Central memory CD8-positive, alpha-beta T cell (primary cell): ENCODE data around the gene PRKD1.
"Not testable (repeated sequence)": the region's sequence is repeated elsewhere in the genome, so short reads cannot be mapped to it uniquely, and the experiment has no call there.

Source experiments
- ATAC-seq: fragments of 150-1000 bp; cut with Tn5 transposase; replicated peaks from 2 replicates; pipeline ENCODE4 v1.10.0; 2022; ENCODE audit warnings: mild to moderate bottlenecking, moderate FRiP score, moderate number of reproducible peaks; ENCODE audit not compliant: poor library complexity, severe bottlenecking; ENCODE audit errors: extremely low read depth
- DNase-seq, 2 donors: peaks; one replicate each; pipeline ENCODE4 v3.0.0; 2021; ENCODE audit warnings: low spot score in 2 of 2
- H3K27ac Mint-ChIP-seq: one replicate; pipeline ENCODE4 v1.8.0; 2022; ENCODE audit warnings: low read depth, mild to moderate bottlenecking, moderate library complexity, mixed read lengths
- H3K27me3 Mint-ChIP-seq: one replicate; pipeline ENCODE4 v1.8.0; 2022; ENCODE audit warnings: mixed read lengths
- H3K36me3 Mint-ChIP-seq: one replicate; pipeline ENCODE4 v1.8.0; 2022; ENCODE audit warnings: mild to moderate bottlenecking, moderate library complexity, mixed read lengths; ENCODE audit not compliant: insufficient read depth
- H3K4me1 Mint-ChIP-seq: one replicate; pipeline ENCODE4 v1.8.0; 2022; ENCODE audit warnings: mixed read lengths
- H3K4me3 Mint-ChIP-seq: one replicate; pipeline ENCODE4 v1.8.0; 2022; ENCODE audit warnings: mild to moderate bottlenecking, moderate library complexity, mixed read lengths
- H3K9me3 Mint-ChIP-seq: one replicate; pipeline ENCODE4 v1.8.0; 2022; ENCODE audit warnings: mixed read lengths

The PRKD1 gene

GRCh38 chr14:29799464-29800095, 128.1 kb downstream of the PRKD1 start:
- no peak overlapping the region for H3K27ac Mint-ChIP-seq
- no peak overlapping the region for H3K4me3 Mint-ChIP-seq
- ATAC-seq (no peak), DNase-seq (no peak)
- H3K36me3 Mint-ChIP-seq = no peaks in the 10 kb centered on the region
- no peaks in the 10 kb centered on the region for H3K4me1 Mint-ChIP-seq
- no peaks in the 10 kb centered on the region for H3K27me3 Mint-ChIP-seq
- H3K9me3 Mint-ChIP-seq = peaks cover 12% of the 10 kb centered on the region

DNA sequence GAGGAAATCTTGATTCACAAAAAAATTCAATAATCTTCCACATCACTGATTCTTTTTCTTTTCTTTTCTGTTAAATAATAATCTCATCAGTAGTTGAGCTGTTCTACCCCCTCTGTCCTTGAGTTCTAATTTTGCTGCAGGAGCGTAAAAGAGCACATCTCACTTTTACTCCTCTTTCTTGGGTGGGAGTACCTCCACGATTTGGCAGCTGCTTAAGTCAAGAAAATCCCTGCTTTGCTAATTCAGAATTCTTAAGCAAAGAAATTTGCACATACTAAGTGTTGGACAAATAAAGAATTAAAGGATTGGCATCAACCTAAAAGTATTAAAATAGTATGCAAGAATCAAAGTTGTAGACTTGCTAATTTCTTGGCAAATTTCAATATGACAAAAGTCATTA, 128.8 kb downstream of the PRKD1 start:
- Mint-ChIP-seq H3K27ac (no peak overlapping the region), H3K4me1 (no peaks in the 10 kb centered on the region), H3K9me3 (peaks cover 12% of the 10 kb centered on the region), H3K4me3 (no peak overlapping the region), H3K36me3 (no peaks in the 10 kb centered on the region), H3K27me3 (no peaks in the 10 kb centered on the region)
- no peak for DNase-seq
- ATAC-seq = no peak

DNA sequence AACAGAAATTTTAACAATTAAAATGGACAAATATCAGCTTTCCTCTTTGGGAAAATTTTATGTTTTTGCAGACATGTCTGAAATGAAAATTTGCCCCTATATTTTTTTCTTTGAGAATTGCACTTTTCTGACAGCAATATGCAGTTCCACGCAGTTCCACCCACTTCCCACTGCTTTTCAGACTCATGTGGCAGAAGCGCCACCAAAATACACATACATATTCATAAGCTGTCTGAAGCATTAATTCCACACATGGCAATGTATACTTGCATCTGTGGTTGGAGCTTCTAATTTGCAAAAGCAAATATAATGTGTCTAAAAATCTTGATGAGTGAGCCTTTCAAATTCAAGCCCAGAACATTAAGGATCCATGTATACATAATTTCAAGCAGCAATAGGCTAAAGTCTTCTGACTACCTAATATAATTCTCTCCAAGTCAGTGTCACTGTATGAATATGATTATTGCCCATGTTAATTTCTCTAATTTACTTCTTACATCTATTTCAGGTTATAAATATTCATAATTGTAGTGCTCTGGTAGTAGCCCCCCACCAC, 129.5 kb downstream of the PRKD1 start:
- ATAC-seq (no peak), DNase-seq (no peak)
- H3K36me3 Mint-ChIP-seq = no peaks in the 10 kb centered on the region
- no peaks in the 10 kb centered on the region for H3K4me1 Mint-ChIP-seq
- no peak overlapping the region for H3K4me3 Mint-ChIP-seq
- no peaks in the 10 kb centered on the region for H3K27me3 Mint-ChIP-seq
- H3K9me3 Mint-ChIP-seq = peaks cover 12% of the 10 kb centered on the region
- no peak overlapping the region for H3K27ac Mint-ChIP-seq

- H3K27ac Mint-ChIP-seq = no peak overlapping the region
- peaks cover 9% of the 10 kb centered on the region for H3K9me3 Mint-ChIP-seq
- no peak for ATAC-seq
Measured at GRCh38 chr14:29796853-29797252, 130.8 kb downstream of the PRKD1 start.

DNA sequence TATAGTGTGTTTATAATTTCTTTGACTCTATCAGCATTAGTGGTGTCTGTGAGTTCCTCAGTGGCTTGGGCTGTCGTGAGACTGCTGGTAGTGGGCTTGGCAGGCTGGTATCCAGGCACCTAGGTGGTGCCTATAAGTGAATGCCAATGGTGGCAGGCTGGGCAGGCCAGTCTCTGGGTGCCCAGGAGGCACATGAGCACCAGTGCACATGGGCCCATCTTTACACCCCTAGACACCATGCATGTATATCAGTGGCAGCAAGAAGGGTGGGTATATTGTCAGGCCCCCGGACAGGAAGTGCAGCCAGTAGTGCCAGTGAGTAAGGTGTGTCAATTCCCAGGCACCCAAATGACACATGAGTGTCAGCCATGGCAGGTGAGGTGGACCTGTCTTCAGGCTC, 138.2 kb downstream of the PRKD1 start:
- DNase-seq (no peak), ATAC-seq (no peak)
- Mint-ChIP-seq H3K4me3 (no peak overlapping the region), H3K9me3 (peaks cover 19% of the 10 kb centered on the region), H3K27ac (no peak overlapping the region), H3K27me3 (no peaks in the 10 kb centered on the region), H3K4me1 (no peaks in the 10 kb centered on the region), H3K36me3 (no peaks in the 10 kb centered on the region)

More at GRCh38 chr14:29796853-29797252, 130.8 kb downstream of the PRKD1 start:
- Mint-ChIP-seq H3K36me3 (no peaks in the 10 kb centered on the region), H3K4me3 (no peak overlapping the region), H3K4me1 (no peaks in the 10 kb centered on the region), H3K27me3 (no peaks in the 10 kb centered on the region)
- DNase-seq = no peak

DNA sequence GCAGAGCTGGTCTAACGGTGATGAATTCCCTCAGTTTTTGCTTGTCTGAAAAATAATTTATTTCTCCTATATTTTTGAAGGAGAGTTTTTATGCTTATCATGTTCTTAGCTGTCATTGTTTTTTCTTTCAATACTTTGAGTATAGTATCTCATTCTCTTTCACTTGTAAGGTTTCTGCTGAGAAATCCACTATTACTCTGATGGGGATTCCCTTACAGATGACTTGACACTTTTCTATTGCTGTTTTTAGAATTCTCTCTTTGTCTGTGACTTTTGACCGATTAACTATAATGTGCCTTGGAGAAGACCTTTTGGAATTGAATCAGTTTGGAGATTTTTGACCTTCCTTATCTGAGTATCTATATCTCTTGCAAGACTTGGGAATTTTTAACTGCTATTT, 139.6 kb downstream of the PRKD1 start:
- Mint-ChIP-seq H3K9me3 (peaks cover 19% of the 10 kb centered on the region), H3K27me3 (no peaks in the 10 kb centered on the region), H3K4me1 (no peaks in the 10 kb centered on the region), H3K27ac (no peak overlapping the region), H3K4me3 (no peak overlapping the region), H3K36me3 (no peaks in the 10 kb centered on the region)
- DNase-seq = no peak
- ATAC-seq = no peak

- Mint-ChIP-seq H3K9me3 (peaks cover 20% of the 10 kb centered on the region), H3K4me1 (no peaks in the 10 kb centered on the region), H3K36me3 (no peaks in the 10 kb centered on the region), H3K4me3 (no peak overlapping the region), H3K27me3 (no peaks in the 10 kb centered on the region), H3K27ac (no peak overlapping the region)
- ATAC-seq (no peak), DNase-seq (no peak)
Measured at GRCh38 chr14:29783556-29783955, 144.1 kb downstream of the PRKD1 start.

DNA sequence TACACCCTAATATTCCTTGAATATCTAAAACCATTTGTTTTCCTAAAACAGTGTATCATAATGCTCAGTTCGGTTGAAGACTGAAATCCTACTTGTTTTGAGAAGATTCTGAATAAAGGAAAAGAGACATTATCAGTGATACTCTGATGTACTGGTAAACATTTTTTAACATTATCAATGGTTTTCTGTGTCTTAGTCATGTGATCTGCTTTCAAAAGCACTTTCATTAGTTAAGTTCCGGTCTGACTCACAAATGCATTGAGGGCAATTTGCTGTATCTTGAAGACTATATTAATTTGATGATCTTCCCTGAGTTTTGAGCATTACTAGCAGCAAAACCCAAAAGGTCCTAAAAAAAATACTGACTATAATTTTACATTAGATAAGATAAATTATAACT, 145.6 kb downstream of the PRKD1 start:
- no peaks in the 10 kb centered on the region for H3K36me3 Mint-ChIP-seq
- peaks cover 23% of the 10 kb centered on the region for H3K9me3 Mint-ChIP-seq
- no peak for ATAC-seq
- H3K27ac Mint-ChIP-seq = no peak overlapping the region
- no peak for DNase-seq
- H3K27me3 Mint-ChIP-seq = no peaks in the 10 kb centered on the region
- H3K4me1 Mint-ChIP-seq = no peaks in the 10 kb centered on the region
- no peak overlapping the region for H3K4me3 Mint-ChIP-seq

DNA sequence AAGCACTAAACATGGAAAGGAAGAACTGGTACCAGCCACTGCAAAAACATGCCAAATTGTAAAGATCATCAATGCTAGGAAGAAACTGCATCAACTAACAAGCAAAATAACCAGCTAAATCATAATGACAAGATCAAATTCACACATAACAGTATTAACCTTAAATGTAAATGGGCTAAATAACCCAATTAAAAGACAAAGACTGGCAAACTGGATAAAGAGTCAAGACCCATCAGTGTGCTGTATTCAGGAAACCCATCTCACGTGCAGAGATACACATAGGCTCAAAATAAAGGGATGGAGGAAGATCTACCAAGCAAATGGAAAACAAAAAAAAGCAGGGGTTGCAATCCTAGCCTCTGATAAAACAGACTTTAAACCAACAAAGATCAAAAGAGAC, 150.5 kb downstream of the PRKD1 start:
- not testable (repeated sequence) for ATAC-seq, H3K36me3 Mint-ChIP-seq, H3K27me3 Mint-ChIP-seq

DNA sequence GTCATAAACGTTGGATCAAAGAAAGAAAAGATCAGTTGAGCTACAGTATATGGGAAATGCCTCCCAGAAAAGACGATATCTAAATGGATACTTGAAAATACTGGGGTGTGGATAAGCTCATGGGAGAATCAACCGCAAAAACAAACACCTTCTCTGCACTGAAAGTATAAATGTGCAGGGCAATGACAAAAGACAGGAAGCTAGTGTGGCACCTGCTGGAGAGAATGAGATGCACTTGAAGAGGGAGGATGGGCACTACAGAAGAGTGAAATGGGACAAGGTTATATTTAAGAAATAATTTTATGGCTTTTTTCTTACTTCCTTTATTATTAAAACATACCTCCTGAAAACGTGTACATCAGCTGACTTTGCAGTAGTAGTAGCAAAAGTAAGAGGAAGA, 153.7 kb downstream of the PRKD1 start:
- ATAC-seq (no peak), DNase-seq (no peak)
- Mint-ChIP-seq H3K4me1 (no peaks in the 10 kb centered on the region), H3K36me3 (no peaks in the 10 kb centered on the region), H3K27me3 (no peaks in the 10 kb centered on the region), H3K4me3 (no peak overlapping the region), H3K27ac (no peak overlapping the region), H3K9me3 (peaks cover 46% of the 10 kb centered on the region)

More for the DNA sequence above, 150.5 kb downstream of the PRKD1 start:
- DNase-seq, H3K27ac Mint-ChIP-seq, H3K4me1 Mint-ChIP-seq, H3K4me3 Mint-ChIP-seq: not testable (repeated sequence)
- H3K9me3 Mint-ChIP-seq = peaks cover 29% of the 10 kb centered on the region

- no peaks in the 10 kb centered on the region for H3K27me3 Mint-ChIP-seq
- no peak for DNase-seq
- H3K27ac Mint-ChIP-seq = no peak overlapping the region
- peaks cover 27% of the 10 kb centered on the region for H3K9me3 Mint-ChIP-seq
- ATAC-seq = no peak
- no peaks in the 10 kb centered on the region for H3K36me3 Mint-ChIP-seq
- no peak overlapping the region for H3K4me3 Mint-ChIP-seq
- H3K4me1 Mint-ChIP-seq = no peaks in the 10 kb centered on the region
Measured at GRCh38 chr14:29763342-29763858, 164.2 kb downstream of the PRKD1 start.

DNA sequence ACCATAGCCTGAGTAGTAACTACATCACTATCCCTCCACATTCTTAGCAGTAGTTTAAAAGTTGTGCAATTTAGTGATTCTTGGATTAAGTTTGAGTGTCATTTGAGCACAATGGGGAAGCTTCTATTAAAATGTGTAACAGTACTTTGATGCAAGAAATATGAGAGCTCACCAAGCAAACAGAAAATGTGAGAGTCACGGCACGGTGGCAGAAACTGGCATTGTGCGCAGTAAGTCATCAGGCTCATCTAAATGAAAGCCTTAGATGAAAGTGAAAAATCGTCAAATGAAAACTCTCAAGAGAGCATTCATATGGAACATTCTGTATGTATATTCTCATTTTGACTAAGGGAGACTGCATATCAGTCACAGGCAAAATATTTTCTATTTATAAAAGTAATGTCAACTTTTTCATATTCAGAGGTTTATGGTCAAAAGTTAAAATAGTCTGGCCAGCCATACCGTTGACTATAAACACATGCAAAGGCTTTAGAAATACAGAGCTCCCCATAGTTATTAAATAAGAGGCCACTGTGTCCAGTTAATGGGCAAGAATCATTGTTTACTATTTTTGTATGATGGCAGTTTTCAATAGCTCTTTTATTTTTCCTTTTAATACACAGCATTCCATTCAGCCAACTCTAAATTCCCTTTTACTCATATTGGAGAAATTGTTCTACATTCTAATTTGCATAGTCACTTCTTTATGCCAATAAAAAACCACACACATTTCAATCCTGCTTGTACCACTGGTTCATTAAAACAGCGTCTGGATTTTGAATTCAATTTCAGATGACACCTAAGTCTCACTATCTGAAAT, 167.9 kb downstream of the PRKD1 start:
- Mint-ChIP-seq H3K36me3 (no peaks in the 10 kb centered on the region), H3K9me3 (peaks cover 25% of the 10 kb centered on the region), H3K27ac (no peak overlapping the region), H3K27me3 (no peaks in the 10 kb centered on the region), H3K4me3 (no peak overlapping the region), H3K4me1 (no peaks in the 10 kb centered on the region)
- ATAC-seq (no peak), DNase-seq (no peak)
